Measurements from ENCODE around the gene CCDC69. TPM values are rescaled to one million over a fixed set of nuclear protein-coding genes. Genes with fewer than 3 reads are reported as not detected.

Gene CCDC69
- total RNA-seq, 4 donors from 2014 or later, result 118 to 287 (median 228) TPM

DNA sequence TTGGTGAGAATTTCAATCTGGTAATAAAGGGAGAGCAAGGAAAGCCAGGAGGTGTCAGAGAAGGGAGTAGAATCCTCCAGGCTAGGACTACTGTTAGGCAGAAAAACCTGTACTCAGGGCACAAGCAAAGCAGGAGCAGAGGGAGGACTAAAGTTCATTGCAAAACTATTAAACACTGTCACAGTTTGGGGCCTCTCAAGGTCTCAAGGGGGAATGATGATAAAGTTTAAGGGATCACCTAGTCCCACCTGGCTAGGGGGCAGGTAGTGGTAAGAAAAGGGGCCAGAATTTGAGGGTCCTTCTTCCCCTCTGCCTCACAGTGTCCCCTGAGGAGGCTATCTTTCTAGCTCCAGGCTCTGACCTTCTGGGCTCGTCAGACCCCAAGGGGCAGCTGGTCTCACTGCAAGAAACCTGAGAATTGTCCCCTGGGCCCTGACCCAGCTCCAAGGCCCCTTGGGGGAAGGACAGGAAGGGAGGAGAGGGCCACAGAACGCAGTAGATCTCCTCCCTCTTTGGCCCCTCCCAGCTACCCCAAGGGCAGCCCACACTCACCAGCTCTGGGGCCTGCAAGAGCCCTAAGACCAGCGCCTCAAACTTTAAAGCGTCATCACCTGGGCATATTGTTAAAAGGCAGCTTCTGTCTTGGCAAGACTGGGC is 974 bp downstream of the CCDC69 start:
- no peak for DNase-seq (ENCODE audit: low spot score)
- peak; percentile 67 for ATAC-seq (ENCODE audit: low FRiP score)

DNA sequence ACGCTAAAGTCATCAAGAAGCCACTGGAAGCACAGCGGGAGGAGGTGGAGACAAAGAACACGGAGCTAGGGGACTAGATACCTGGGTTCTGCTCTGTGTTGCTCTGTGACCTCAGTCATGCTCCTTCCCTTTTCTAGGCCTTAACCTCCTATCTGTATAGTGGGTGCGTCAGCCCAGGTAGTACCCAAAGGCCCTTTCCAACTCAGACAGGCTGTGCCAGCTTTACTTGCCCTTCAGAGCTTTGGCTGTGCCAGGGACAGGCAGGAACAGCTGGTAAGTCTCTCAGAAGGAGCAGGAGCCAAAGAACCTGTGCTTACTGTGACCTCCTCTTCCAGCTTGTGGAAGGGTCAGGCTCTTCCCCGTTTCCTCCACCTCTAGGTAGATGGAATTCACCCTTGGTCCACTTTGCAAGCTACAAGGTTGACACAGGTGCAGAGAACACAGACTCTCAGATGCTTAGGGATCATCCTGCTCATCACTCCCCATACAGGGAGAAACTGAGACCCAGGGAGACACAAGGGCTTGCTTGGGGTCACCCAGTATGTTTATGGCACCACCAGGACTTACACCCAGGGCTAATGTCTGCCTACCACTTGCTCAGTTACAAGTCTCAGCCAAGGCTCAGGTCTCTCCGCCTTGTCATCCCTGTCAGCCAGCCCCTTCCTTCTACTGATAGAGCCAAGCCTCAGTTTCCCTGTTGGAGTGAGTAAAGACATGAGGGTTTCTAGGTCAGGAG is 1.7 kb downstream of the CCDC69 start:
- ATAC-seq (ENCODE audit: low FRiP score) (no peak), DNase-seq (ENCODE audit: low spot score) (no peak)
- TF ChIP-seq, protein P1, sequence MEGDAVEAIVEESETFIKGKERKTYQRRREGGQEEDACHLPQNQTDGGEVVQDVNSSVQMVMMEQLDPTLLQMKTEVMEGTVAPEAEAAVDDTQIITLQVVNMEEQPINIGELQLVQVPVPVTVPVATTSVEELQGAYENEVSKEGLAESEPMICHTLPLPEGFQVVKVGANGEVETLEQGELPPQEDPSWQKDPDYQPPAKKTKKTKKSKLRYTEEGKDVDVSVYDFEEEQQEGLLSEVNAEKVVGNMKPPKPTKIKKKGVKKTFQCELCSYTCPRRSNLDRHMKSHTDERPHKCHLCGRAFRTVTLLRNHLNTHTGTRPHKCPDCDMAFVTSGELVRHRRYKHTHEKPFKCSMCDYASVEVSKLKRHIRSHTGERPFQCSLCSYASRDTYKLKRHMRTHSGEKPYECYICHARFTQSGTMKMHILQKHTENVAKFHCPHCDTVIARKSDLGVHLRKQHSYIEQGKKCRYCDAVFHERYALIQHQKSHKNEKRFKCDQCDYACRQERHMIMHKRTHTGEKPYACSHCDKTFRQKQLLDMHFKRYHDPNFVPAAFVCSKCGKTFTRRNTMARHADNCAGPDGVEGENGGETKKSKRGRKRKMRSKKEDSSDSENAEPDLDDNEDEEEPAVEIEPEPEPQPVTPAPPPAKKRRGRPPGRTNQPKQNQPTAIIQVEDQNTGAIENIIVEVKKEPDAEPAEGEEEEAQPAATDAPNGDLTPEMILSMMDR (IDR thresholded peaks at IDR 0.05), result no peak

More for the DNA sequence above, 974 bp downstream of the CCDC69 start:
- TF ChIP-seq, protein P1 (IDR thresholded peaks at IDR 0.05), result no peak

DNA sequence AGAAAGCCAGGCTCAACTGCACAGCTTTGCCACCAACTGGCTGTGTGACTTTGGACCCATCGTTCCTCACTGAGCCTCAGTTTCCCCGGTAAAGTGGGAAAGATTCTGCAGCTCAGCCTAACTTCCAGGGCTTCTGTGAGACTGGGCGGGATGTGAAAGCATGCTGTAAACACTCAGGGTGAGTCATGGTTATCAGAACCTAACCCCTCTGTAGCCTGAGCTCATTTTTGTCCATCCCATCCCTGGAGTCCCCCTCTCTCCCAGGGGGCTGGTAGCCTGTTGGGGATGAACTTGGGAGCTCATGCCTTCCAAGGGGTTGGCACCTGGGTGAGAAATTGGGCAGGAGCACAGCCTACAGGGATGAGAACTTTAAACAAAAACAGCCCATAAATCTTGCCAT is 2.3 kb downstream of the CCDC69 start:
- ATAC-seq (ENCODE audit: low FRiP score), result peak; percentile 67
- DNase-seq (ENCODE audit: low spot score), result no peak

DNA sequence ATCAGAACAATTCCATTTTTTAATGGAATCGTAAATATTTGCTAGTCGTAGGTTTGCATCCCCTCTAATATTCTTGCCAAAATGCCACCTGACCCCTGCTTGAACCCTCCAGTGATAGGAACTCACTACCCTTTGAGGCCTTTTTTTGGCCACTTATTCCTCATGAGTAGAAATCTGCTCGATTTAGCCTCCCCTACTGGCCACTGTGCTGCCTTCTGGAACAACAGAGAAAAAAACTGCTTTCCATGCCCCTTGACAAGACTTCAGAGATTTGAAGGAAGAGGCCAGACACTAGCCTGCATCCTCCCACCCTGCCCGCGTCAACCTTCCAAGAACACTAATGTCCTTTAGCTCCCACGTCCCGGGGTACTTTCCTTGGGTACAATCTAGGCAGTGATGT is 4.1 kb downstream of the CCDC69 start:
- TF ChIP-seq, protein P1 (IDR thresholded peaks at IDR 0.05), result no peak
- DNase-seq (ENCODE audit: low spot score), result no peak
- no peak for ATAC-seq (ENCODE audit: low FRiP score)

More for the DNA sequence above, 2.3 kb downstream of the CCDC69 start:
- TF ChIP-seq, protein P1 (IDR thresholded peaks at IDR 0.05), result no peak

DNA sequence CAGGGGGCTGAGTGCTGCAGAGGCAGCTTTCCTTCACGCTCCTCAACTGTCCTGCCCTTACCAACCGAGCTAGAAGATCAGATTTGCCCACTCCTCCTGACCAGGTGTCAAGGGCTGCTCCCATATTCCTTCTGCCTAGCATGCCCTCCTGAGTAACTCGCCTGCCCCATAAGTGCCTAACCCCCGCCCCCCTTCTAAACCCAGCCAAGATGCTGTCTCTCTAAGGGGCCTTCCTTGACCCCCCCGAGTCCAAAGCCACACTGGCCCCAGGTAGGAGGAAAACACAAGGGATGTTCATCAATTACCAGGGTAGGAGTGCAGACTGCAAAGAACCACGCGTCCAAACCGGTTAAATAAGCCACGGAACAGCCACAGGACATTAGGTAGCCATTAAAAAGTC is 4.8 kb downstream of the CCDC69 start:
- TF ChIP-seq, protein P1 (IDR thresholded peaks at IDR 0.05), result no peak
- ATAC-seq (ENCODE audit: low FRiP score) (no peak), DNase-seq (ENCODE audit: low spot score) (no peak)

DNA sequence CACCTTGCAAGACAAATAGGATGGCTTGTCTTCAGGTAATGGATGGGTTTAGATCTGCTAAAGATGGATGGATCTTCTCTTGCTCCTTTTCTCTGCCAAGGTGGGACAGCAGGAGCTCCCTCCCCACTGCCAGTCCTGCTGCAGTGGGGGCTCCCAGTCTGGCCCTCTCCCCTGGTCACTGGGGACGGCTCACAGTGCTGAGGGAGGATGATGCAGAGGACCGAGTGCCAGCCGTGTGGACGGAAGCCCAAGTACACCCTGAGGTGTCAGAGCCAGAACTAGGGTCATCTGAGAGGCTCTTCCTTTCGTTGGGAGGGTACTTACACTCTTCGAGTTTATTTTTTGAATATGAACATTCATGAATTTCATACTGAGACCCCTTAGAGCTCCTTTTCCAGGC is 5.7 kb downstream of the CCDC69 start:
- TF ChIP-seq, protein P1 (IDR thresholded peaks at IDR 0.05), result no peak
- no peak for ATAC-seq (ENCODE audit: low FRiP score)
- DNase-seq (ENCODE audit: low spot score), result no peak

DNA sequence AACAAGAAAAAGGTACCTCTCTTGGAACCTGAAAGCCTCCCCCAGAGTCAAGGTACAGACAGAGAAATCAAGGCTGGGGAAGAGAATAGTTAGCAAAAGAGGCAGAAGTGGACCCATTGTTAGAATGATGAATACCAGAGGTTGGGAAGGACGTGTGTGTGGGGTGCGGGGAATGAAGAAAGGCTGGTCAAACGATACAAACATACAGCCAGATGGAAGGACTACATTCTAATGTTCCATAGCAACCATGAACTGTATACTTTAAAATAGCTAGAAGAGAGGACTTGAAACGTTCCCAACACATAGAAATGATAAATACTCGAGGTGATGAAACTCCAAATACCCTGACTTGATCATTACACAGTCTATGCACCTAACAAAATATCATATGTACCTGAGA is 7.1 kb downstream of the CCDC69 start:
- ATAC-seq (ENCODE audit: low FRiP score) (no peak), DNase-seq (ENCODE audit: low spot score) (no peak)
- TF ChIP-seq, protein P1 (IDR thresholded peaks at IDR 0.05), result no peak
